Lung (tissue), 12 donors: ENCODE data around the gene COLEC12. TPM values are rescaled to one million over a fixed set of nuclear protein-coding genes. Genes with fewer than 3 reads are reported as not detected.

Source experiments
- ATAC-seq: fragments of 200-7000 bp; cut with Tn5 transposase; one replicate; pipeline ENCODE4 v1.9.1; 2020; ENCODE audit warnings: moderate number of reproducible peaks; ENCODE audit not compliant: insufficient read depth, low FRiP score
- DNase-seq, 3 donors: peaks; one replicate each; pipeline ENCODE4 v3.0.0-alpha.2; 2013 to 2017
- H3K27ac ChIP-seq, 2 donors: one replicate each; pipeline ENCODE4 v1.5.1; 2013; ENCODE audit warnings: mild to moderate bottlenecking in 2 of 2, moderate library complexity in 2 of 2, control low read depth in 1 of 2, inconsistent platforms in 1 of 2, low read depth in 1 of 2, low read length in 1 of 2
- H3K27me3 ChIP-seq, 3 donors: one replicate each; pipeline ENCODE4 v1.5.1; 2013; ENCODE audit warnings: low read length in 2 of 3; ENCODE audit not compliant: control insufficient read depth in 3 of 3, insufficient read depth in 3 of 3
- H3K36me3 ChIP-seq, 4 donors: one replicate each; pipeline ENCODE4 v1.5.1; 2013; ENCODE audit warnings: low read length in 4 of 4, mild to moderate bottlenecking in 1 of 4, moderate library complexity in 1 of 4; ENCODE audit not compliant: control insufficient read depth in 4 of 4, insufficient read depth in 4 of 4
- H3K4me1 ChIP-seq, 5 donors: one replicate each; pipeline ENCODE4 v1.5.1; 2013; ENCODE audit warnings: low read length in 5 of 5, mild to moderate bottlenecking in 2 of 5, moderate library complexity in 1 of 5; ENCODE audit not compliant: control insufficient read depth in 5 of 5, insufficient read depth in 5 of 5
- H3K4me3 ChIP-seq: one replicate; pipeline ENCODE4 v1.5.1; 2013; ENCODE audit warnings: mild to moderate bottlenecking, control low read depth, moderate library complexity
- H3K9ac ChIP-seq, 2 donors: one replicate each; pipeline ENCODE4 v1.5.1; 2013; ENCODE audit warnings: low read length in 2 of 2, control low read depth in 1 of 2; ENCODE audit not compliant: insufficient read depth in 1 of 2
- H3K9me3 ChIP-seq, 4 donors: one replicate each; pipeline ENCODE4 v1.5.1; 2013; ENCODE audit warnings: low read length in 3 of 4, mild to moderate bottlenecking in 1 of 4, moderate library complexity in 1 of 4; ENCODE audit not compliant: control insufficient read depth in 4 of 4, insufficient read depth in 3 of 4
- WGBS, 2 donors: extraction: QIAGEN DNeasy Blood & Tissue Kit; methylation state at CpG; one replicate each; pipeline ENCODE4 v1.1.7; 2013; 5-methylcytosine and 5-hydroxymethylcytosine counted together
- polyA plus RNA-seq, 2 donors: library from polyadenylated mRNA; stranded (reverse); fragments of 200-250 nt; gene quantifications; one replicate each; pipeline ENCODE4 v1.2.1, GENCODE V29; 2013
- total RNA-seq, 2 donors: library from RNA; depleted of rRNA in 1 of 2; stranded (reverse); fragments of >200 nt in 1 of 2; gene quantifications; one replicate each; pipeline ENCODE4 v1.2.1, GENCODE V29; 2014 to 2021
- TF ChIP-seq, protein P1 (sequence below): IDR thresholded peaks from 2 replicates; pipeline ENCODE4 v1.5.1; 2012; ENCODE audit warnings: mild to moderate bottlenecking; ENCODE audit errors: control extremely low read depth, extremely low read depth
- donor health status: control.
- donor health status: control.
- donor health status: Bipolar disorder and iron deficiency.
- donor health status: healthy.
- donor health status: DM: yes; HTN: yes; CAD: no.

The COLEC12 gene
- total and polyA plus RNA-seq, 4 donors, result 10.3 to 108 (median 28.1) TPM

DNA sequence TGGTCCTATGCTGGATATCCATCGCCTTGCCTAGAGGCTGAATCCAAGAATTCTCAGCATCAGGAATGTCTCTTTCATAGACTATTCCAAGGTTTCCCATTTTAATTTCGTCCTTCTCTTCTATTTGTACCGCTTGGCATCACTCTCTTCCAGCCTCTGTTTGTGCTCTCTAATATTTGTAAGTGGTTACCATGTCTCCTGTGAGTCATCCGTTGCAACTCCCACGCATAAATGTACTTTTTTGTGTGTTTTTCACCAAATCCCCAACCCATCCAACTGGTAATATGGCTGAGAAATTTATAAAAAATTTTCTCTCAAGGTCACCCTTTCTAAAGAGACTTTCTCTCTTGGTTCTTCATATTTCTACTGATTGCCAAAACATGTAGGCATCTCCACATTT, 21.8 kb downstream of the COLEC12 start:
- Histone ChIP-seq H3K27me3 (no peaks in the 10 kb centered on the region), H3K4me1 (peaks cover 0 to 61% (median 20%) of the 10 kb centered on the region in 5 donors), H3K36me3 (peaks cover 0 to 8% (median under 1%) of the 10 kb centered on the region in 4 donors), H3K9ac (no peak overlapping the region), H3K27ac (no peak overlapping the region), H3K4me3 (no peak overlapping the region), H3K9me3 (no peaks in the 10 kb centered on the region)
- no peak for ATAC-seq
- DNase-seq, result no peak
- 82 to 94% methylated on average over 5 of the region's 5 CpGs for WGBS, 2 donors
- TF ChIP-seq, protein P1, sequence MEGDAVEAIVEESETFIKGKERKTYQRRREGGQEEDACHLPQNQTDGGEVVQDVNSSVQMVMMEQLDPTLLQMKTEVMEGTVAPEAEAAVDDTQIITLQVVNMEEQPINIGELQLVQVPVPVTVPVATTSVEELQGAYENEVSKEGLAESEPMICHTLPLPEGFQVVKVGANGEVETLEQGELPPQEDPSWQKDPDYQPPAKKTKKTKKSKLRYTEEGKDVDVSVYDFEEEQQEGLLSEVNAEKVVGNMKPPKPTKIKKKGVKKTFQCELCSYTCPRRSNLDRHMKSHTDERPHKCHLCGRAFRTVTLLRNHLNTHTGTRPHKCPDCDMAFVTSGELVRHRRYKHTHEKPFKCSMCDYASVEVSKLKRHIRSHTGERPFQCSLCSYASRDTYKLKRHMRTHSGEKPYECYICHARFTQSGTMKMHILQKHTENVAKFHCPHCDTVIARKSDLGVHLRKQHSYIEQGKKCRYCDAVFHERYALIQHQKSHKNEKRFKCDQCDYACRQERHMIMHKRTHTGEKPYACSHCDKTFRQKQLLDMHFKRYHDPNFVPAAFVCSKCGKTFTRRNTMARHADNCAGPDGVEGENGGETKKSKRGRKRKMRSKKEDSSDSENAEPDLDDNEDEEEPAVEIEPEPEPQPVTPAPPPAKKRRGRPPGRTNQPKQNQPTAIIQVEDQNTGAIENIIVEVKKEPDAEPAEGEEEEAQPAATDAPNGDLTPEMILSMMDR, result no peak

DNA sequence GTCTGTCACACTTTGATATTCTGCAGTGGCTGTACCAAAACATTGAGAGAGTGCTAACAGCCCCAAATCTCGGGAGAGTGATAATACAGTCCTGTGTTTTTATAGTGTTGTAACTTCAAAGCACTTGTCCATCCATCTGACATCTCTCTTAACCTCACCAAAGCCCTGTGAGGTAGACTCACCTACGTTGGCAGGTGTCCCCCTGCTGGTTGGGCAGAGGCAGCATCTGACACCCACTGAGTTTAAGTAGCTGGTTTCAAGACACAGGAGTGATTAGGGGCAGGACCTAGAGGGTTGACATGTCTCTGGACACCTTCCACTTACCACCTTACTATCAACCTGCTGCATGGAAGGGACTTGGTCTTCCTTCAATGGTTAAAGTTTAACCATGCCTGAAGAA, 22.9 kb downstream of the COLEC12 start:
- no peak for ATAC-seq
- no peaks in the 10 kb centered on the region for H3K27me3 ChIP-seq
- no peak overlapping the region for H3K4me3 ChIP-seq
- peaks cover 0 to 61% (median 20%) of the 10 kb centered on the region in 5 donors for H3K4me1 ChIP-seq
- WGBS, 2 donors, result 28 to 59% methylated on average over 2 of the region's 2 CpGs
- no peak overlapping the region for H3K9ac ChIP-seq
- H3K27ac ChIP-seq, result no peak overlapping the region
- no peak for DNase-seq
- no peaks in the 10 kb centered on the region for H3K9me3 ChIP-seq
- TF ChIP-seq, protein P1, result no peak
- peaks cover 0 to 8% (median under 1%) of the 10 kb centered on the region in 4 donors for H3K36me3 ChIP-seq

DNA sequence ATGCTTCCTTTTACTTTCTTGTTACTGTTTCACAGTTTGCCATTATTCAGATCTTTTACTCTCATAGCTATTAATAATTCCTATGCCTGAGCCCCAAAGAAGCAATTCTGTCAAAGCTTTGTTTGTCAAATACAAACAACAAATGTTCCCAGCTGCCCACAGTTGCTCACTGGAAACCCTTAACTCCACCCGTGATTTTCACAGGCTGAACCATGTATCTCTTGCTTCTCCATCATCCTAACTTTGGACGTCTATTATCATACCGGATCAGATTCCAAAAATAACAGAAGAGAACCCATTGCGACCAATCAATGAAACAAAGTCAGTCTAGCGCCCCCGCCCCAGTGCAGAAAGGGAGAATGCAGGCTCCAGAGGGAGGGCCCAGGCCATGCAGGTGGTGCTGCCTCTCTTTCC, 24.2 kb downstream of the COLEC12 start:
- H3K9me3 ChIP-seq, result no peaks in the 10 kb centered on the region
- peak in 2 of 3 donors; percentile 46 to 55 for DNase-seq
- H3K9ac ChIP-seq, result no peak overlapping the region
- peaks cover 0 to 8% (median under 1%) of the 10 kb centered on the region in 4 donors for H3K36me3 ChIP-seq
- 77 to 89% methylated on average over 6 of the region's 6 CpGs for WGBS, 2 donors
- TF ChIP-seq, protein P1, result no peak
- no peaks in the 10 kb centered on the region for H3K27me3 ChIP-seq
- no peak overlapping the region for H3K27ac ChIP-seq
- ATAC-seq, result no peak
- H3K4me3 ChIP-seq, result no peak overlapping the region
- H3K4me1 ChIP-seq, result peaks cover 0 to 61% (median 20%) of the 10 kb centered on the region in 5 donors
